Peyer's patch (tissue), 4 donors: ENCODE data around the gene GFAP.

ENCODE experiments used
- POLR2A ChIP-seq, 2 donors: fragments of 450-650 bp; IDR thresholded peaks; one replicate each; pipeline ENCODE4 v1.5.1; 2017; ENCODE audit warnings: antibody characterized with exemption in 2 of 2, mild to moderate bottlenecking in 2 of 2, moderate library complexity in 2 of 2
- TF ChIP-seq, protein P1 (sequence below), 6 experiments: fragments of 450-650 bp in 4 of 6; fragments of 200-600 bp in 2 of 6; sonication (generic) in 1 of 6; IDR thresholded peaks; one replicate each; pipeline ENCODE4 v1.5.1; 2017 to 2019; ENCODE audit warnings: antibody characterized with exemption in 6 of 6, mild to moderate bottlenecking in 3 of 6, moderate library complexity in 1 of 6

- TF ChIP-seq, protein P1, sequence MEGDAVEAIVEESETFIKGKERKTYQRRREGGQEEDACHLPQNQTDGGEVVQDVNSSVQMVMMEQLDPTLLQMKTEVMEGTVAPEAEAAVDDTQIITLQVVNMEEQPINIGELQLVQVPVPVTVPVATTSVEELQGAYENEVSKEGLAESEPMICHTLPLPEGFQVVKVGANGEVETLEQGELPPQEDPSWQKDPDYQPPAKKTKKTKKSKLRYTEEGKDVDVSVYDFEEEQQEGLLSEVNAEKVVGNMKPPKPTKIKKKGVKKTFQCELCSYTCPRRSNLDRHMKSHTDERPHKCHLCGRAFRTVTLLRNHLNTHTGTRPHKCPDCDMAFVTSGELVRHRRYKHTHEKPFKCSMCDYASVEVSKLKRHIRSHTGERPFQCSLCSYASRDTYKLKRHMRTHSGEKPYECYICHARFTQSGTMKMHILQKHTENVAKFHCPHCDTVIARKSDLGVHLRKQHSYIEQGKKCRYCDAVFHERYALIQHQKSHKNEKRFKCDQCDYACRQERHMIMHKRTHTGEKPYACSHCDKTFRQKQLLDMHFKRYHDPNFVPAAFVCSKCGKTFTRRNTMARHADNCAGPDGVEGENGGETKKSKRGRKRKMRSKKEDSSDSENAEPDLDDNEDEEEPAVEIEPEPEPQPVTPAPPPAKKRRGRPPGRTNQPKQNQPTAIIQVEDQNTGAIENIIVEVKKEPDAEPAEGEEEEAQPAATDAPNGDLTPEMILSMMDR (IDR thresholded peaks at IDR 0.05), result no peak
- TF ChIP-seq POLR2A (IDR thresholded peaks at IDR 0.05), result no peak
Measured at GRCh38 chr17:44915862-44916780, 821 bp upstream of the GFAP start.
